ENCODE measurements around the gene CGNL1.

The CGNL1 gene

GRCh38 chr15:57561041-57561711 lies 184.9 kb downstream of the CGNL1 start:
- H3K4me3 ChIP-seq (ENCODE audit: control insufficient read depth, low read depth, low read length): no peak overlapping the region
- DNase-seq (ENCODE audit: low read depth): peak; percentile 83

GRCh38 chr15:57562196-57562769 lies 186.0 kb downstream of the CGNL1 start:
- H3K4me3 ChIP-seq (ENCODE audit: control insufficient read depth, low read depth, low read length): no peak overlapping the region
- DNase-seq (ENCODE audit: low read depth): no peak
- no peak for TF ChIP-seq CTCF (conservative IDR thresholded peaks at IDR 0.05; ENCODE audit: control insufficient read depth, insufficient read depth, low read depth, low read length)

More at GRCh38 chr15:57561041-57561711, 184.9 kb downstream of the CGNL1 start:
- peak; percentile 97 for TF ChIP-seq CTCF (conservative IDR thresholded peaks at IDR 0.05; ENCODE audit: control insufficient read depth, insufficient read depth, low read depth, low read length)

- H3K4me3 ChIP-seq (ENCODE audit: control insufficient read depth, low read depth, low read length): no peak overlapping the region
- no peak for DNase-seq (ENCODE audit: low read depth)
- no peak for TF ChIP-seq CTCF (conservative IDR thresholded peaks at IDR 0.05; ENCODE audit: control insufficient read depth, insufficient read depth, low read depth, low read length)
Observed at GRCh38 chr15:57563416-57563815, 187.1 kb downstream of the CGNL1 start.

GRCh38 chr15:57565311-57565710 lies 189.0 kb downstream of the CGNL1 start:
- no peak for TF ChIP-seq CTCF (conservative IDR thresholded peaks at IDR 0.05; ENCODE audit: control insufficient read depth, insufficient read depth, low read depth, low read length)
- H3K4me3 ChIP-seq (ENCODE audit: control insufficient read depth, low read depth, low read length): no peak overlapping the region
- no peak for DNase-seq (ENCODE audit: low read depth)

GRCh38 chr15:57566834-57567233 lies 190.5 kb downstream of the CGNL1 start:
- DNase-seq (ENCODE audit: low read depth): no peak
- no peak for TF ChIP-seq CTCF (conservative IDR thresholded peaks at IDR 0.05; ENCODE audit: control insufficient read depth, insufficient read depth, low read depth, low read length)
- H3K4me3 ChIP-seq (ENCODE audit: control insufficient read depth, low read depth, low read length): no peak overlapping the region

- no peak for TF ChIP-seq CTCF (conservative IDR thresholded peaks at IDR 0.05; ENCODE audit: control insufficient read depth, insufficient read depth, low read depth, low read length)
- DNase-seq (ENCODE audit: low read depth): no peak
- no peak overlapping the region for H3K4me3 ChIP-seq (ENCODE audit: control insufficient read depth, low read depth, low read length)
Observed at GRCh38 chr15:57567891-57568290, 191.6 kb downstream of the CGNL1 start.
